H1 (cell line): Measurements from ENCODE around the gene DCAF15. TPM values are rescaled to one million over a fixed set of nuclear protein-coding genes. Genes with fewer than 3 reads are reported as not detected.

Experiments
- BRCA1 ChIP-seq: IDR thresholded peaks from 2 replicates; pipeline ENCODE4 v1.6.1; 2012; ENCODE audit warnings: low read depth, low read length, improper control_type of control experiment
- CHD2 ChIP-seq: IDR thresholded peaks from 2 replicates; pipeline ENCODE4 v1.6.1; 2012; ENCODE audit warnings: low read length, improper control_type of control experiment
- EZH2 ChIP-seq: fragments of 200-600 bp; sonication (generic); IDR thresholded peaks from 2 replicates; pipeline ENCODE4 v1.7.1; 2012; ENCODE audit warnings: low read depth, mild to moderate bottlenecking, moderate library complexity, low read length, inconsistent platforms; ENCODE audit not compliant: severe bottlenecking
- JUN ChIP-seq: IDR thresholded peaks from 2 replicates; pipeline ENCODE4 v1.6.1; 2011; ENCODE audit warnings: low read depth, mild to moderate bottlenecking, improper control_type of control experiment, low read length
- JUND ChIP-seq: IDR thresholded peaks from 2 replicates; pipeline ENCODE4 v1.6.1; 2011; ENCODE audit warnings: mild to moderate bottlenecking, improper control_type of control experiment, low read length
- RXRA ChIP-seq: IDR thresholded peaks from 2 replicates; pipeline ENCODE4 v1.6.1; 2011; ENCODE audit warnings: low read depth, mild to moderate bottlenecking, low read length, moderate library complexity; ENCODE audit not compliant: insufficient read depth
- polyA plus RNA-seq, 7 experiments: library from polyadenylated mRNA; depleted of rRNA in 3 of 7; stranded (reverse) in 5 of 7; unstranded in 2 of 7; fragments of >200 nt in 5 of 7; fragments of 200-250 nt in 2 of 7; gene quantifications; 1 replicate in 5 of 7; 2 replicates in 1 of 7; 4 replicates in 1 of 7; pipeline versions ENCODE4 v1.2.1 to v1.2.3, GENCODE V29; 2011 to 2013; ENCODE audit warnings: missing spikeins in 2 of 7, mixed read lengths in 2 of 7
- total RNA-seq: library from RNA; stranded (reverse); fragmentation: NEBNext Ultra II Directional; extraction: Animal tissue kit (Norgen Biotek cat#: 25700); gene quantifications from 2 replicates; pipeline ENCODE4 v1.2.1, GENCODE V29; 2021
- TF ChIP-seq, protein P1 (sequence below): fragments of 300-600 bp; sonication (generic); IDR thresholded peaks from 2 replicates; pipeline ENCODE4 v1.7.1; 2012; ENCODE audit warnings: low read length, moderate library complexity, mild to moderate bottlenecking, inconsistent platforms; ENCODE audit not compliant: insufficient replicate concordance
- TF ChIP-seq, protein P2 (sequence below): IDR thresholded peaks from 2 replicates; pipeline ENCODE4 v1.6.1; 2011; ENCODE audit warnings: low read depth, mild to moderate bottlenecking, low read length; ENCODE audit not compliant: insufficient read depth

The DCAF15 gene
- total and polyA plus RNA-seq, 2 of the 8 experiments (the other 6 are each of a cell fraction or from before 2014, with no cell fraction given): 68.7 to 80.8 TPM

DNA sequence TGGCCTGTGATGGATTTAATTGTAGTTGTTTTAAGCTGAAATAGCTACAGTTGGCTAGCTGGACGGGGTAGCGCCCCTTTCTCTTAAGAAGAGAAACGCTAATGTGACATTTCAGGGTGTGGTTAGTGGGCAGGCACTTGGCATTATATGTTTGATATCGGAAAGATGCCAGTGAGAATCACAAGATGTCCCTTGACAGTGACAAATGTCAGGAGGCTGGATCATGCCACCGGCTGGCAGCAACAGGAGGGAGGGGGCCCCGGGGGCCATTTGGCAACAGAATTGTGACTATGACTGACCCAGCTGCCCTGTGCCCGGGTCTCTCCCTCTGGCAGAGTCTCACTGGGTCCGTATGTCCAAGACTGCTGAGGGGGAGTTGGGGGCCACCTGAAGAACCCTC is 4.7 kb downstream of the DCAF15 start (continued):
- TF ChIP-seq, protein P1, sequence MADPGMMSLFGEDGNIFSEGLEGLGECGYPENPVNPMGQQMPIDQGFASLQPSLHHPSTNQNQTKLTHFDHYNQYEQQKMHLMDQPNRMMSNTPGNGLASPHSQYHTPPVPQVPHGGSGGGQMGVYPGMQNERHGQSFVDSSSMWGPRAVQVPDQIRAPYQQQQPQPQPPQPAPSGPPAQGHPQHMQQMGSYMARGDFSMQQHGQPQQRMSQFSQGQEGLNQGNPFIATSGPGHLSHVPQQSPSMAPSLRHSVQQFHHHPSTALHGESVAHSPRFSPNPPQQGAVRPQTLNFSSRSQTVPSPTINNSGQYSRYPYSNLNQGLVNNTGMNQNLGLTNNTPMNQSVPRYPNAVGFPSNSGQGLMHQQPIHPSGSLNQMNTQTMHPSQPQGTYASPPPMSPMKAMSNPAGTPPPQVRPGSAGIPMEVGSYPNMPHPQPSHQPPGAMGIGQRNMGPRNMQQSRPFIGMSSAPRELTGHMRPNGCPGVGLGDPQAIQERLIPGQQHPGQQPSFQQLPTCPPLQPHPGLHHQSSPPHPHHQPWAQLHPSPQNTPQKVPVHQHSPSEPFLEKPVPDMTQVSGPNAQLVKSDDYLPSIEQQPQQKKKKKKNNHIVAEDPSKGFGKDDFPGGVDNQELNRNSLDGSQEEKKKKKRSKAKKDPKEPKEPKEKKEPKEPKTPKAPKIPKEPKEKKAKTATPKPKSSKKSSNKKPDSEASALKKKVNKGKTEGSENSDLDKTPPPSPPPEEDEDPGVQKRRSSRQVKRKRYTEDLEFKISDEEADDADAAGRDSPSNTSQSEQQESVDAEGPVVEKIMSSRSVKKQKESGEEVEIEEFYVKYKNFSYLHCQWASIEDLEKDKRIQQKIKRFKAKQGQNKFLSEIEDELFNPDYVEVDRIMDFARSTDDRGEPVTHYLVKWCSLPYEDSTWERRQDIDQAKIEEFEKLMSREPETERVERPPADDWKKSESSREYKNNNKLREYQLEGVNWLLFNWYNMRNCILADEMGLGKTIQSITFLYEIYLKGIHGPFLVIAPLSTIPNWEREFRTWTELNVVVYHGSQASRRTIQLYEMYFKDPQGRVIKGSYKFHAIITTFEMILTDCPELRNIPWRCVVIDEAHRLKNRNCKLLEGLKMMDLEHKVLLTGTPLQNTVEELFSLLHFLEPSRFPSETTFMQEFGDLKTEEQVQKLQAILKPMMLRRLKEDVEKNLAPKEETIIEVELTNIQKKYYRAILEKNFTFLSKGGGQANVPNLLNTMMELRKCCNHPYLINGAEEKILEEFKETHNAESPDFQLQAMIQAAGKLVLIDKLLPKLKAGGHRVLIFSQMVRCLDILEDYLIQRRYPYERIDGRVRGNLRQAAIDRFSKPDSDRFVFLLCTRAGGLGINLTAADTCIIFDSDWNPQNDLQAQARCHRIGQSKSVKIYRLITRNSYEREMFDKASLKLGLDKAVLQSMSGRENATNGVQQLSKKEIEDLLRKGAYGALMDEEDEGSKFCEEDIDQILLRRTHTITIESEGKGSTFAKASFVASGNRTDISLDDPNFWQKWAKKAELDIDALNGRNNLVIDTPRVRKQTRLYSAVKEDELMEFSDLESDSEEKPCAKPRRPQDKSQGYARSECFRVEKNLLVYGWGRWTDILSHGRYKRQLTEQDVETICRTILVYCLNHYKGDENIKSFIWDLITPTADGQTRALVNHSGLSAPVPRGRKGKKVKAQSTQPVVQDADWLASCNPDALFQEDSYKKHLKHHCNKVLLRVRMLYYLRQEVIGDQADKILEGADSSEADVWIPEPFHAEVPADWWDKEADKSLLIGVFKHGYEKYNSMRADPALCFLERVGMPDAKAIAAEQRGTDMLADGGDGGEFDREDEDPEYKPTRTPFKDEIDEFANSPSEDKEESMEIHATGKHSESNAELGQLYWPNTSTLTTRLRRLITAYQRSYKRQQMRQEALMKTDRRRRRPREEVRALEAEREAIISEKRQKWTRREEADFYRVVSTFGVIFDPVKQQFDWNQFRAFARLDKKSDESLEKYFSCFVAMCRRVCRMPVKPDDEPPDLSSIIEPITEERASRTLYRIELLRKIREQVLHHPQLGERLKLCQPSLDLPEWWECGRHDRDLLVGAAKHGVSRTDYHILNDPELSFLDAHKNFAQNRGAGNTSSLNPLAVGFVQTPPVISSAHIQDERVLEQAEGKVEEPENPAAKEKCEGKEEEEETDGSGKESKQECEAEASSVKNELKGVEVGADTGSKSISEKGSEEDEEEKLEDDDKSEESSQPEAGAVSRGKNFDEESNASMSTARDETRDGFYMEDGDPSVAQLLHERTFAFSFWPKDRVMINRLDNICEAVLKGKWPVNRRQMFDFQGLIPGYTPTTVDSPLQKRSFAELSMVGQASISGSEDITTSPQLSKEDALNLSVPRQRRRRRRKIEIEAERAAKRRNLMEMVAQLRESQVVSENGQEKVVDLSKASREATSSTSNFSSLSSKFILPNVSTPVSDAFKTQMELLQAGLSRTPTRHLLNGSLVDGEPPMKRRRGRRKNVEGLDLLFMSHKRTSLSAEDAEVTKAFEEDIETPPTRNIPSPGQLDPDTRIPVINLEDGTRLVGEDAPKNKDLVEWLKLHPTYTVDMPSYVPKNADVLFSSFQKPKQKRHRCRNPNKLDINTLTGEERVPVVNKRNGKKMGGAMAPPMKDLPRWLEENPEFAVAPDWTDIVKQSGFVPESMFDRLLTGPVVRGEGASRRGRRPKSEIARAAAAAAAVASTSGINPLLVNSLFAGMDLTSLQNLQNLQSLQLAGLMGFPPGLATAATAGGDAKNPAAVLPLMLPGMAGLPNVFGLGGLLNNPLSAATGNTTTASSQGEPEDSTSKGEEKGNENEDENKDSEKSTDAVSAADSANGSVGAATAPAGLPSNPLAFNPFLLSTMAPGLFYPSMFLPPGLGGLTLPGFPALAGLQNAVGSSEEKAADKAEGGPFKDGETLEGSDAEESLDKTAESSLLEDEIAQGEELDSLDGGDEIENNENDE: no peak
- TF ChIP-seq, protein P2, sequence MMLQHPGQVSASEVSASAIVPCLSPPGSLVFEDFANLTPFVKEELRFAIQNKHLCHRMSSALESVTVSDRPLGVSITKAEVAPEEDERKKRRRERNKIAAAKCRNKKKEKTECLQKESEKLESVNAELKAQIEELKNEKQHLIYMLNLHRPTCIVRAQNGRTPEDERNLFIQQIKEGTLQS: no peak
- TF ChIP-seq JUN (no peak), CHD2 (no peak), RXRA (no peak), BRCA1 (no peak), EZH2 (no peak), JUND (no peak)
